ENCODE data around the gene CTNNA3.
"Not testable (repeated sequence)": the region's sequence is repeated elsewhere in the genome, so short reads cannot be mapped to it uniquely, and the experiment has no call there.

Gene CTNNA3

DNA sequence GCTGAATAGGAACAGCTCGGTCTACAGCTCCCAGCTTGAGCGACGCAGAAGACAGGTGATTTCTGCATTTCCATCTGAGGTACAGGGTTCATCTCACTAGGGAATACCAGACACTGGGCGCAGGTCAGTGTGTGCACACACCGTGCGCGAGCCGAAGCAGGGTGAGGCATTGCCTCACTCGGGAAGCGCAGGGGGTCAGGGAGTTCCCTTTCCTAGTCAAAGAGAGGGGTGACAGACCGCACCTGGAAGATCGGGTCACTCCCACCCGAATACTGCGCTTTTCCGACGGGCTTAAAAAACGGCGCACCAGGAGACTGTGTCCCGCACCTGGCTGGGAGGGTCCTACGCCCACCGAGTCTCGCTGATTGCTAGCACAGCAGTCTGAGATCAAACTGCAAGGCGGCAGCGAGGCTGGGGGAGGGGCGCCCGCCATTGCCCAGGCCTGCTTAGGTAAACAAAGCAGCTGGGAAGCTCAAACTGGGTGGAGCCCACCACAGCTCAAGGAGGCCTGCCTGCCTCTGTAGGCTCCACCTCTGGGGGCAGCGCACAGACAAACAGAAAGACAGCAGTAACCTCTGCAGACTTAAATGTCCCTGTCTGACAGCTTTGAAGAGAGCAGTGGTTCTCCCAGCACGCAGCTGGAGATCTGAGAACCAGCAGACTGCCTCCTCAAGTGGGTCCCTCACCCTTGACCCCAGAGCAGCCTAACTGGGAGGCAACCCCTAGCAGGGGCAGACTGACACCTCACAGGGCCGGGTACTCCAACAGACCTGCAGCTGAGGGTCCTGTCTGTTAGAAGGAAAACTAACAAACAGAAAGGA lies 465.1 kb downstream of the CTNNA3 start:
- not testable (repeated sequence) for DNase-seq

DNA sequence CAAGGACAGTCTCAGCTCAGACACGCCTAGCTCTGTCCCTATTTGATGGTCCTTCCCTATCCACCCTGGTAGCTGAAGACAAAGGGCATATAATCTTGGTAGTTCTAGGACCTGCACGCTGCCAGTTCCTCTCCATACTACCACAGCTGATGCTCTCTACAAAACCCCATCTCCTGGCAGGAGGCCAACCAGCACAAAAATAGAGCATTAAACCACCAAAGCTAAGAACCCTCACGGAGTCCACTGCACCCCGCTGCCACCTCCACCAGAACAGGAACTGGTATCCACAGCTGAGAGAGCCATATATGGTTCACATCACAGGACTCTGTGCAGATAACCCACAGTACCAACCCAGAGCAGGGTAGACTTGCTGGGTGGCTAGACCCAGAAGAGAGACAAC lies 470.8 kb downstream of the CTNNA3 start:
- no peak for DNase-seq

DNA sequence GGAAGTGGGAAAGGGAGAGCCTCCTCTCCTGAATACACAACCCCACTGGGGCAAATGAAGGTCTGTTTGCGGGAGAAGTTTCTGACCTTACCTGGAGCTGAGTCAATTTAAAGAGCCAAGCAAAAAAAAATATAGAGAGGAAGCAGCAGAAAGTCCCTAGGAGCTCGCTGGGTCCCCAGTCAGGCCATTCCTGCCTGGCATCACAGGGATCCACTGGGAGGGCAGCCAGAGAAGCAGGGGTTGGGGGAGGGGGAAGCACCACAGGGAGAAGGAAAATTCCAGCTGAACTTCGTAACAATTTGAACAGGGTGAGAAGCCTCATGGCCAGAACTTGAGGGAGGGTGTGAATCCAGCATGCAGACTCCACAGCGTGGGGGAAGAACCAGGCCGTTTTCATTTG lies 471.4 kb downstream of the CTNNA3 start:
- DNase-seq, result no peak

DNA sequence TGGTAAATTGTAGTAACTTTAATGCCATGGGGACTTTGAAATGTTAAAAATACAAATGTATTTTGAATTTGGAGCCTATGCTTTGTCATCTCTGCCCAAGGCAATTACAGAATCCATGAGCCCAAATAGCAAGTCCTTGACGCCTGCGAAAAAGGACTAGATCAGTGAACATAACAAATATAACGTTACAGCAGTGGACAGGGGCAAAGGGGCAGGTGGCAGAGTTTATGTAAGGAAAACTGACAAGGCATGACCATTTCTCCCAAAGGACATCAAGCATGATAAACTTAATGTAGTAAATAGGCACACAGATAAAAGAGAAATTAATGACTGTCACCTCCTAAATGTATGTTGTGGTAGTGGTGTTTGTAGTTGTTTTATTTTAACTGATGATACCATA lies 473.1 kb downstream of the CTNNA3 start:
- no peak for DNase-seq

DNA sequence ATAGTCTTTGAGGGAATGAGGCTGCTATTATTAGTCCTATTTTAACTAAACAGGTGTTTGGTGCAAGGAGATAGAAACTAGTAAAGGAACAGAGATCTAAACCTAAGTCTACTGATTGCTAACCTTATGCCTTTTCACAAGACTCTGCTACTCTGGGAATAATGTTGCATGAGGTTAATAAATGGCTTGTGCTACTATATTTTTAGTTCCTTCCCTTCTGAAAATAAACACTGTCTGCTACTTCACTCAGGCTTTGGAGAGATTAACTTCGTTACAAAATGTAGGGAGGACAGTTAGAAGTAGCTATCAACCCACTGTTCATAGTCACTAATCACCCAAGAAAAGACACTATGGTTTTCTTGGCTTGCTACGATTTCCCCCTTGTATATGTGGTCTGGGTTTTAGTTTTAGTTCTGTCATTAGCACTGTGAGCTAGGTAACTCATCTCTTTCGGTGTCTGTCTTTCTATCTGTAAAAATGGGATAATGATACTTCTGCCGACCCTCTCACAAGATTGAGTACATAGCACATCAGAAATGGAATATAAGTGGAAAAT lies 474.0 kb downstream of the CTNNA3 start:
- DNase-seq, result no peak

DNA sequence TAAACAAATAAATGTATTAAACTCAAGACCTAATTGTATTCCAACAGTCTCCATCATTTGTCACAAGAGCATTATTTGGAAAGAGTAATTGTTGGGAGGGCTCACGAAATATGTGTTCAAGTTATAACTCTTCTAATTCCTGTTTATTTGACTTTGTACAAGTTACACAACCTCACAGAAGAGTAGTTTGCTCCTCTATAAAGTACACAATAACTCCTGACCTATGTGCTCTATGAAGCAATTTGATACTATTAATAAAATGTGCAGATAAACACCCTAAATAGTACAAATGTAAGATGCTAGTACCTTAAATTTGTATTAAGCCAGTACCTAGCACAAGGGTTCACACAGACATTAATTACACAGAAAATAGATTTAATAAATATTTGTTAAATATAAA lies 484.3 kb downstream of the CTNNA3 start:
- no peak for DNase-seq

DNA sequence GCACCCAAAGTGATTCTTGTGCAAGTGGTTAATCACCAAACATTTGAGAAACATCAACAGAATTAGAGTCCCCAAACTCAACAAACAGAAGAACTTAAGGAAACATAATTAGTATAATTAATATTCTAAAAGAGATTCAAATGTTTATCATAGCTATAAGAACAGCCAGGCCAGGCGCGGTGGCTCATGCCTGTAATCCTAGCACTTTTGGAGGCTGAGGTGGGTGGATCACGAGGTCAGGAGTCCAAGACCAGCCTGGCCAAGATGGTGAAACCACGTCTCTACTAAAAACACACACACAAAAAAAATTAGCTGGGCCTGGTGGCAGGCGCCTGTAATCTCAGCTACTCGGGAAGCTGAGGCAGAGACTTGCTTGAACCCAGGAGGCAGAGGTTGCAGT lies 488.1 kb downstream of the CTNNA3 start:
- DNase-seq, result not testable (repeated sequence)

DNA sequence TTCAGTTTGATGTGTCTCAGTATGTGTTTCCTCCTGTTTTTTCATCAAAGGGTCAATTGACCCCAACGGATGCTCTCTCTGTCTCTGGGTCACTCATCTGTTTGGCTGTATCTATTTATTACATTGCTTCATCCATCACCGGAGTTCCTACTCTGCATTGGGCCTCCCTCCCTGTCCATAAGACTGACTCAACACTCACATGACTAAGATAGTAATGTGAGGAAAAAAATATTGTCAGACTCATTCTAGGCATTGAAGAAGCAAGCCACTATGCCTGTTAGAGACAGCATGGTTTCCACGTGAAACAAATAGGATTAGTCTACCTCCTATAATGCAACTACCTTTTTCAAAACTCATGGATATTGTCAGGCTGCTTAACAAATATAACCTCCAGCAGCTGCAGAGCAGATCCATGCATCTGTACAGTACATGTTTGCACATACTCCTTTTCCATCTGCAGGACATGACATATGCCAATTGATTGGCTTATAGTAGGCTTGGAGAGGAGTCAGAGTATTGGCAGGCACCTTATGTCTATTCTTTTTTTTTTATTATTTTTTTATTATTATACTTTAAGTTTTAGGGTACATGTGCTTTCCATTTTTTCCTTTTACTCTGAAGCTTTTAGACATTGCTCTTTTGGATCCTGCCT lies 495.0 kb downstream of the CTNNA3 start:
- no peak for DNase-seq

DNA sequence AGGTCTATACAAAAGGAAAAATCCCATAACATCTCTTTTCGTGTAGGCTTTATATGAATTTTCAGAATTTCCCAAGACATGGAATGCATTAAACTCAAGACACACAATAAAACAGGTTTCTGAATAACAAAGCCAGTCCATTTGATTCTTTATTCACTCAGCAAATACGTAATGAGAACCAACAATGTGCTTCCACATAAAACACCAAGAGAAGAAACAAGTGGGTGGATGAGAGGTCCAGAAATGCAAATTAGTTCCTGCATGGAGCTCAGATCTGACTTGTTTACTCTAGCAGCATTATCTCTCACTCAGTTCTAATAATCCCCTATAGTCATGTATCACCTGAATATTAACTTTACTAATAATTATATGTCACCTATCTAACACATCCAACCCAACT lies 520.6 kb downstream of the CTNNA3 start:
- no peak for DNase-seq

DNA sequence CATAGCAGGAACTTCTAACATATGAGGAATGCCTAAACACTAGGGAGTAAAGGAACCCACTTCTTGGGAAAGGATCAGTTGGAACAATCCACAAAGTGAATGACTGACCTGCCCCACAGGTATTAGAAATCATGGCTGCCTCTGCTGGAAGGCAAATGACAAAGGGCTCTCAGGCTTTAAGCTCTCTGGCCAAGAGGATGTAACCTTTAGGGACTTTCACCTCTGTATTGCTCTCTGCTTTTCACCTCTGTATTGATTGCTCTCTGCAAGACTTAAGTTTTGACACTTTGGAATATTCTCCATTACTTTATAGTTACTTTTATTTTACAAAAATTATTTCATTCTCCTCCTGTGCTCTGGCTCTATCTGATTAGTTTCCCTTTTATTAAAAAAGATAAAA lies 522.2 kb downstream of the CTNNA3 start:
- no peak for DNase-seq

DNA sequence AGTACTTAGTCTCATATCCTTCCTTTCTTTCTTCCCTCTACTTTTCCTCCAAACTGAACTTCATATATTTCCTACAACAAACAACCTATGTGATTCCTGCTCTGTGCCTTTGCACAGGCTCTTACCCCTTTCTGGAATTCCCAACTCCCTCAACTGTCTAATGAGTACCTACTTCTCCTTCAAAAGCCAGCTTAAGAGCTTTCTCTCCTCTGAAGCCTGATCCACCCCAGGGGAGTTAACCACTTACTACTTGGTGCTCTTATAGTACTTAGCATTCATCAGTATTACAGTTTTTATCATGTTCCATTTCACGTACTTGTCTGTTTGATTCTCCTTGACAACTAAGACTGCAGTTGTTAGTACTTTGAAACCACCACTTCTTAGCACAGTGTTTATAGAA lies 524.0 kb downstream of the CTNNA3 start:
- no peak for DNase-seq

DNA sequence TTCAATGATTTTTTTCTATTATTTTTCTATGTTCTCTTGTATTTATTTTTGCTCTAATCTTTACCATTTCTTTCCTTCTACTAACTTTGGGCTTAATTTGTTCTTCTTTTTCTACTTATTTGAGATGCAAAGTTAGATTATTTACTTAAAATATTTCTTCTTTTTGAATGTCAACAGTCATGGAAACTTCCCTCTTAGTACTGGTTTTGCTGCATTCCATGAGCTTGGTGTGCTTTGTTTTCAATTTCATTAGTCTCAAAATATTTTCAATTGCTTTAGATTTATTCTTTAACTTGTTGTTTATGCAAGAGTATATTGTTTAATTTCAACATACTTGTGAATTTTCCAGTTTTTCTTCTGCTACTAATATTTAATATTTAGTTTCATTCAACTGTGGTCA lies 539.8 kb downstream of the CTNNA3 start:
- no peak for DNase-seq

DNA sequence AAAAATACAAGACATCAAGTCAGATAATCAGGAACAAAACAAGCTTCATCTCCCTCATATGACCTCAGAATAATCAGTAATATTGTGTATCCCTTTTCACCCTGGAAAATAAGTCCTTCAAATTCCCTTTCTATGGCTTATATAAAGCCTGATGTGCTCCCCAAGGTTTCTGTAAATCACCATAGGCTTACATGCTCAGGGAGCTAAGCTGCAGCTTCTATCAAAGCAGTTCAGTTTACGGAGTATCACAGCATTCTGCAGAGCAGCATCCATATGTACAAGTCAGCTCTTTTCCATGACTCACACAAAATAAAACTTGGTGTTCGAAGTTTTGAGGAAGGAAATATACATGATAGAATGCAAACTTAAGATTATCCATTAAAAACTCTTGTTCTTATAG lies 544.5 kb downstream of the CTNNA3 start:
- no peak for DNase-seq

DNA sequence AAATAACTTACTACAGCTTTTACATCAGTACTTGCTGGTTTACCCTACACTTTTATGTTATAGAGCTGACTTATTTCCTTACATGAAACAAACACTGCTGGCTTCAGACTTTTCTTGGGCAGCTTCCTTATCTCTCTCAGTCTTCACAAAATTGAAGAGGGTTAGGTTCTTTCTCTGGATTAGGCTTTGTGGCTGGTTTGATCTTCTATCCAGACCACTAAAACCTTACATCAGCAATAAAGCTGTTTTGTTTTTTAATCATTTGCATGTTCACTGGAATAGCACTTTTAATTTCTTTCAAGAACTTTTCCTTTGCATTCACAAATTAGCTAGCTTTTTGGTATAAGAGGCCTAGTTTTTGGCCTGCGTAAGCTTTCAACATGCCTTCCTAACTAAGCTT lies 551.5 kb downstream of the CTNNA3 start:
- DNase-seq, result no peak

DNA sequence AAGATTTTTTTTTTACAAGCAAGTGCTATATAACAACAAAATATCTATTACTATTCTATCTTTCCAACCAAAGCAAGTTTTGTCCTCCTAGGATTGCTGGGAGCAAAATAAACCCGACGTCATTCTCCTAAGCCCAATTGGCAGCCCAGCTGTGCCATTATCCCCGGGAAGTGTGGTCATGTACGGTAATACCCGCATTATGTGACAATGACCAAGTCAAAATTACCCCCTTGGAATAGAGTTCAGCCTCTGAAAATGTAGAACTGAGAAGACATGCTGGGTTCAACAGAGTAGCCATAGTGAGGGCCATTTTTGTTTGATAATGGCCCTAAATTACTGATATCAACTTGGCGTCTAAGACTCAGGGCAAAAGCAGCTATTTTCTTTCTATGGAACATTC lies 554.7 kb downstream of the CTNNA3 start:
- DNase-seq, result no peak

DNA sequence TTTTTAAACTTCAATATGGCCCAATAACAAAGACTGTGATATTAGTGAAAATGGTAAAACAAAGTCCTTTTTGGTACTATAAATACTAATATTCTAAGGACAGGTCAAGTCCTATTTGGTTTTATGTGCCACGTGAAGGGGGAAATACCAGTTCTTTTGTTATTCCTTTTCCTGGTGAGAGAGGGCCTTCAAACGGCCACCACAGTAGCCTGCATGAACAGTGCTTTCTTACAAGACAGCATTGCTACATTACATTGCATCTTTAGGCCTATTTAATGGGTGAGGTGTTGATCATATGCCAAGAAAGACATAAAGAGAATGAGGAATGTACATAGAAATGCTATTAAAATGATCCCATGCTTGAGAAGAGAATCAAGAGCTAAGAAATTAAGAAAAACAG lies 555.4 kb downstream of the CTNNA3 start:
- no peak for DNase-seq

DNA sequence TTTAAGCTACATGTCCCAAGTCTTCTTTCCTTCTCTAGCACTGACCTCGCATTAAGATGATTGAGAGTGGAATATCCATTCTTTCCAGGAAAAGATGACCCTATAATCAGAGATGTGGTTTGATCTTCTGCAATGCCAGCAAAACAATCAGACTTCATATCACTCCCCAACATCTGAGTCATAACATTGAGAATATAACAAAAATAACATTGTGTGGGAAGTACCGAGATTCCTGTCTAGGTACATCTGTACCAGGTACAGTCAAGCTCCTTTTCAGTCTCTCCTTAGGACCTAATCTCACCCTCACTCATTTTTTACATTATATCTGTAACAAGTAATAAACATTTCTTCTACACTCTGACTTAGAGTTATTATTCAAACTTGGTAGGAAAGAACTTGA lies 568.6 kb downstream of the CTNNA3 start:
- no peak for DNase-seq

DNA sequence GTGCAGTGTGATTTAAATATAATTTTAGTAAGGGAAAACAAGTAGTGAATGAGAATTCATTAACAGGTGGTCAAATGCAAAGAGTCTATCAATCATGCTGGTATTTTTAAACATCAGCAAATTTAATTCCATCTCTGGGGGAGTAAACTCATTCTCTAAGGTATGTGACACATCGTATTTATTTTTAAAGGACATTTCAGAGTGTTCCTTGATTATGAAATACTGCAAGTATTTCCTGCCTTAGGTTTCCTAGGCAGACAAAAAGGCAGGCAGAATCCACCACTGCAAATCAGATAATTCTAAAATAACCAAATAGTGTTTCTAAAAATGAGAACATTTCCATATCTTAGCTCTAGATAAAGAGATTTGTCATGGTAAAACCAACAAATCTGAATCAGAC lies 576.3 kb downstream of the CTNNA3 start:
- no peak for DNase-seq

DNA sequence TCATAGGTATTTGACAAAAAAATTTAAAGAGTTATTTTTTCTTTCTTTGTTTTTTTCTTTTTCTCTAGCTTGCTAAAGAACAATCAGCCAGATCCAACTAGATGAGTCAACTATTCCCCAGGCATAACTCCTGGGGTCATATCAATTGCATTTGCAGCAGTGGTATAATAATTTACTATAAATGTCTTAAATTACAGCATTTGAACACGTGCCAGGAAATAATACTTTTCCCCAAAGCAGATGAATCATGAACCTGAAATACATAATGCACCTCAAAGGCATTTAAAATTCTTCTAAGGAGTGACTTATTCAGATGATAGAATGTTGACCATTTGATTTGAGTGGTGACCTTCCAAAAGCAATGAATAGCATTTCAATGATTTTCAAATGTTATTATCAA lies 580.0 kb downstream of the CTNNA3 start:
- DNase-seq, result no peak

DNA sequence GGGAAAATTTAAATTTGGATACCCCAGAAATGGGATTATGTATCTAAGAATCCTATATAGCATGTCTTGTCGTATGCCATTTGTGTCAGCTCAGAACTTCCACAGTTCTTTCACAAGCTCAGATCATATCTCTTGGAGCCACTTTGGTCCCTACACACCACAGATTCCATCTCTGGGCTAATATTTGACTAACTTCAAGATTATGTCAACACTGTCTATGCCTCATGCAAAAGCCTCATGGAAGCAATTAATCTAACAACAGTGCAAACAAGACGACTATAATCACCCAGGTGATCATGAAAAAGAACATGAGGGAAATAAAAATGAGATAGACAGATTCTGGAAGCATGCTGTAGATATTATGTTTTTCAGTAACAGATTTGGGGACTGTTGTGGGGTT lies 581.0 kb downstream of the CTNNA3 start:
- no peak for DNase-seq

DNA sequence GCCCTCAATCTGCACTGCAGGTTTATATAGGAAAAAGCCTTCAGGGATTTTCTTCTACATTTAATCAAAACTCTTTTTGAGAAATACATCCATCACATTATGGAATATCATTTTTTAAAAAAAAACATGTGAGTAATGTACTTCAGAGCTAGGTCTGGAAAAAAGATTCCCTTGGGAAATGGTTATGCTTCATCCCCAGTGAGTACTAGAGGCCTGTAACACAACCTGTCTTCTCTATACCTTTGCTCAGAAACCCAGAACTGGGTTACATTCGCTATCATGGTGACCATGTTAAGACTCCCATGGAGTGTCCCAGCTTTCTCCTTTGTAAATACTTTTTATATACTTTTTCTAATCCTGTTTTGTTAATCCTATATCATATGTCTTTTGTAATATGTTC lies 583.2 kb downstream of the CTNNA3 start:
- DNase-seq, result no peak

DNA sequence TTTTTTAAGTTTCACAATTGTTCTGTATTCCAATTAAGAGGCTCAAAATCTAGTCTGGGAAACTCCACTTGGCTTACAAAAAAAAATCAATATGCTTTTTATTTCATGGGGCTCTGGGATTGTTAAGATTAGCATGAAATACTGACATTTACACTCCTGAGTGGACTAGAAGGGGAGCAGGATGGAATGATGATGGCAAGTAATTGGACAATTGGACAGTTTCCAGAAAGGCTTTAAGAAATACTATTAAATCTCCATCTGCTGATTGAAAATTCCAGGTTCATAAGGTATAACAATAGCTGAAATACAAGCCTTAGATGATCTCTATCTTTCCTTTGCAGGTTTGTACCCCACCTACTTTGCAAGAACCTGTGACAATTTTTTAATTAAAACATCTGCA lies 585.7 kb downstream of the CTNNA3 start:
- DNase-seq, result no peak

DNA sequence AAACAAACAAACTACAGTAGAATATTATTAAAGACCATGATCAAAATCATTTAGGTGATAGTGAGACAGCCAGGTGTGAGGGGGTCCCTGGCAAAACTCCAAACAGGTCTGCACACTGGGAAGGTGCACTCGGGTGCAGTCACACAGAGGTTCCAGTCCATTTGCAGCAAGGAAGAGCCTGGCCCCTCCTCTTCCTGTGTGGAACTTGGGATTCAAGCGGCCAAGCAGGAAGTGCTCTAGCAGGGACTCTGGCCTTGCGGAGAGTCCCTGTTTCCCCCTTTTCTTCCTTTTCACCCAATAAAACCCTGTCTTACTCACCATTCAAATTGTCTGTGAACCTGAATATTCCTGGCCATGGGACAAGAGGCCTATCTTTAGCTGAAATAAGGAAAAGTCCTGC lies 588.3 kb downstream of the CTNNA3 start:
- no peak for DNase-seq

DNA sequence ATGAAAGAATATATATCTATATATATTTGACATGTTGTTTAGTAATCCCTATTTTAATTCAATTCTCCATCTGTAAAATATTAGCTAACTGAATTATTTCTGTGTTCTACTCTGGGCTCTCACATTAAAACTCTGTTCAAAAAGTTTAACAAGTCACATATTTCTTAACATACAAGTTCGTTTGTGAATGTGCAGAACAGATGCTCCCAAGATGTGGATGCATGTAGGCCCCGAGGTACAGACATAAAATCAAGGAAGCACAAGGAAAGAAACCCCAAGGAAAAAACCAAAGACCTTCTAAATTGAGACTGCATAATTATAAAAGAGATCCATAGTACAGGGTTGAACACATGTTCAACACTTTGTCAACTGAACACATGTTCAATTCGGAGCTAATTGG lies 595.0 kb downstream of the CTNNA3 start:
- no peak for DNase-seq
